GM18907 (cell line): ENCODE data around the gene IQGAP3.
"Not testable (repeated sequence)": the region's sequence is repeated elsewhere in the genome, so short reads cannot be mapped to it uniquely, and the experiment has no call there.

Experiments
- ATAC-seq: cut with Tn5 transposase; IDR thresholded peaks from one replicate; pipeline ENCODE4 v1.9.1; 2021; ENCODE audit warnings: mild to moderate bottlenecking, moderate library complexity; ENCODE audit not compliant: unreplicated experiment

Gene IQGAP3

GRCh38 chr1:156595016-156595415 lies 22.7 kb upstream of the IQGAP3 start:
- no peak for ATAC-seq

- ATAC-seq = no peak
These were observed 21.8 kb upstream of the IQGAP3 start for GRCh38 chr1:156594190-156594589.

GRCh38 chr1:156593661-156593989 lies 21.3 kb upstream of the IQGAP3 start:
- ATAC-seq = no peak

- no peak for ATAC-seq
These were observed 20.7 kb upstream of the IQGAP3 start for GRCh38 chr1:156592910-156593660.

GRCh38 chr1:156592158-156592909 lies 20.0 kb upstream of the IQGAP3 start:
- ATAC-seq = no peak

- peak; percentile 86 for ATAC-seq
These were observed 19.2 kb upstream of the IQGAP3 start, which contains the start of gene NAXE for GRCh38 chr1:156591432-156592157. Gene NAXE (plus strand): TSS chr1:156591776. CDS start chr1:156591805, 29 bp downstream.

- ATAC-seq = peak; percentile 3
These were observed 18.7 kb upstream of the IQGAP3 start for GRCh38 chr1:156591181-156591431.

GRCh38 chr1:156590326-156591180 lies 18.2 kb upstream of the IQGAP3 start:
- no peak for ATAC-seq

GRCh38 chr1:156589546-156589945 lies 17.2 kb upstream of the IQGAP3 start:
- no peak for ATAC-seq

- not testable (repeated sequence) for ATAC-seq
These were observed 15.6 kb upstream of the IQGAP3 start for GRCh38 chr1:156587927-156588326.

GRCh38 chr1:156586892-156587477 lies 14.6 kb upstream of the IQGAP3 start:
- no peak for ATAC-seq

GRCh38 chr1:156586323-156586722 lies 14.0 kb upstream of the IQGAP3 start:
- no peak for ATAC-seq

- ATAC-seq = no peak
These were observed 12.4 kb upstream of the IQGAP3 start for GRCh38 chr1:156584813-156585212.

GRCh38 chr1:156583821-156584622 lies 11.7 kb upstream of the IQGAP3 start:
- ATAC-seq = no peak

GRCh38 chr1:156582388-156583017 lies 10.1 kb upstream of the IQGAP3 start:
- ATAC-seq = no peak

GRCh38 chr1:156581661-156582387 lies 9.5 kb upstream of the IQGAP3 start:
- ATAC-seq = no peak

- no peak for ATAC-seq
These were observed 7.1 kb upstream of the IQGAP3 start, which contains the start of gene TTC24 for GRCh38 chr1:156579472-156579871. Gene TTC24 (plus strand): TSS chr1:156579723. CDS start chr1:156581365, 1,642 bp downstream.

GRCh38 chr1:156578055-156578454 lies 5.7 kb upstream of the IQGAP3 start:
- ATAC-seq = no peak

- no peak for ATAC-seq
These were observed 5.2 kb upstream of the IQGAP3 start for GRCh38 chr1:156577550-156577949.
